ENCODE data around the gene OXCT2.

The OXCT2 gene

DNA sequence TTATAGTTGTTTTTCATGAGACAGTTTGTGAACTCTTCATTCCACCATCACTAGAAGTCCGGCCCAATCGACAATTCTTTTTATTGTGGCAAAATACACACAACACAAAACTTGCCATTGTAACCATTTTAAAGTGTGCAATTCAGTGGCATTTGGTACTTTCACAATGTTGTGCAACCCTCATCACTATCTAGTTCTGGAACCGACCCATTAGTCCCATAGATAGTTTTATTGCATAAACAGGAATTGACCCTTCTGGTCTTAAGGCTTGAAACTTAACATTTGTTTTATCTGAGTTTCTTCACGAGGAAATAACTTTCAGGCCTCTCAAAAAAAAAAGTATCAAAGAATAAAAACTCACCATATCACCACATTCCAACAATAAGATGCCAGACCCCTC, 41.3 kb downstream of the OXCT2 start:
- TF ChIP-seq, protein P1, sequence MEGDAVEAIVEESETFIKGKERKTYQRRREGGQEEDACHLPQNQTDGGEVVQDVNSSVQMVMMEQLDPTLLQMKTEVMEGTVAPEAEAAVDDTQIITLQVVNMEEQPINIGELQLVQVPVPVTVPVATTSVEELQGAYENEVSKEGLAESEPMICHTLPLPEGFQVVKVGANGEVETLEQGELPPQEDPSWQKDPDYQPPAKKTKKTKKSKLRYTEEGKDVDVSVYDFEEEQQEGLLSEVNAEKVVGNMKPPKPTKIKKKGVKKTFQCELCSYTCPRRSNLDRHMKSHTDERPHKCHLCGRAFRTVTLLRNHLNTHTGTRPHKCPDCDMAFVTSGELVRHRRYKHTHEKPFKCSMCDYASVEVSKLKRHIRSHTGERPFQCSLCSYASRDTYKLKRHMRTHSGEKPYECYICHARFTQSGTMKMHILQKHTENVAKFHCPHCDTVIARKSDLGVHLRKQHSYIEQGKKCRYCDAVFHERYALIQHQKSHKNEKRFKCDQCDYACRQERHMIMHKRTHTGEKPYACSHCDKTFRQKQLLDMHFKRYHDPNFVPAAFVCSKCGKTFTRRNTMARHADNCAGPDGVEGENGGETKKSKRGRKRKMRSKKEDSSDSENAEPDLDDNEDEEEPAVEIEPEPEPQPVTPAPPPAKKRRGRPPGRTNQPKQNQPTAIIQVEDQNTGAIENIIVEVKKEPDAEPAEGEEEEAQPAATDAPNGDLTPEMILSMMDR (IDR thresholded peaks at IDR 0.05; ENCODE audit: low read depth, low read length): no peak

GRCh38 chr1:39729030-39729429, 42.1 kb downstream of the OXCT2 start:
- DNase-seq (ENCODE audit: low read depth in 2 of 2): peak; percentile 16 to 33
- TF ChIP-seq, protein P1 (IDR thresholded peaks at IDR 0.05; ENCODE audit: low read depth, low read length): no peak
- H3K4me3 ChIP-seq (replicated peaks in 1 of 2; ENCODE audit: low read depth in 2 of 2, low read length in 2 of 2): no peak overlapping the region

More for the DNA sequence above, 41.3 kb downstream of the OXCT2 start:
- peak in 1 of 2 donors; percentile 34 for DNase-seq (ENCODE audit: low read depth in 2 of 2)
- H3K4me3 ChIP-seq (replicated peaks in 1 of 2; ENCODE audit: low read depth in 2 of 2, low read length in 2 of 2): no peak overlapping the region

GRCh38 chr1:39727932-39728317, 43.2 kb downstream of the OXCT2 start:
- no peak overlapping the region for H3K4me3 ChIP-seq (replicated peaks in 1 of 2; ENCODE audit: low read depth in 2 of 2, low read length in 2 of 2)
- TF ChIP-seq, protein P1 (IDR thresholded peaks at IDR 0.05; ENCODE audit: low read depth, low read length): no peak
- no peak for DNase-seq (ENCODE audit: low read depth in 2 of 2)

- TF ChIP-seq, protein P1 (IDR thresholded peaks at IDR 0.05; ENCODE audit: low read depth, low read length): no peak
- DNase-seq (ENCODE audit: low read depth in 2 of 2): peak in 1 of 2 donors; percentile 15
- no peak overlapping the region for H3K4me3 ChIP-seq (replicated peaks in 1 of 2; ENCODE audit: low read depth in 2 of 2, low read length in 2 of 2)
Observed at GRCh38 chr1:39727221-39727931, 43.8 kb downstream of the OXCT2 start.

GRCh38 chr1:39726600-39726999, 44.5 kb downstream of the OXCT2 start:
- no peak for DNase-seq (ENCODE audit: low read depth in 2 of 2)
- TF ChIP-seq, protein P1 (IDR thresholded peaks at IDR 0.05; ENCODE audit: low read depth, low read length): no peak
- no peak overlapping the region for H3K4me3 ChIP-seq (replicated peaks in 1 of 2; ENCODE audit: low read depth in 2 of 2, low read length in 2 of 2)

- TF ChIP-seq, protein P1 (IDR thresholded peaks at IDR 0.05; ENCODE audit: low read depth, low read length): no peak
- no peak overlapping the region for H3K4me3 ChIP-seq (replicated peaks in 1 of 2; ENCODE audit: low read depth in 2 of 2, low read length in 2 of 2)
- peak in 1 of 2 donors; percentile 33 for DNase-seq (ENCODE audit: low read depth in 2 of 2)
Observed at GRCh38 chr1:39722495-39722894, 48.7 kb downstream of the OXCT2 start.

GRCh38 chr1:39721664-39722063, 49.5 kb downstream of the OXCT2 start:
- TF ChIP-seq, protein P1 (IDR thresholded peaks at IDR 0.05; ENCODE audit: low read depth, low read length): no peak
- H3K4me3 ChIP-seq (replicated peaks in 1 of 2; ENCODE audit: low read depth in 2 of 2, low read length in 2 of 2): no peak overlapping the region

More at GRCh38 chr1:39721664-39722063, 49.5 kb downstream of the OXCT2 start:
- no peak for DNase-seq (ENCODE audit: low read depth in 2 of 2)

All from cardiac fibroblast (primary cell).